Right kidney (tissue), 1 donor: ENCODE measurements around the gene ZFYVE21.
"Not testable (repeated sequence)": the region's sequence is repeated elsewhere in the genome, so short reads cannot be mapped to it uniquely, and the experiment has no call there.

Source experiments
- DNase-seq: peaks from one replicate; pipeline ENCODE4 v3.0.0-alpha.2; 2016

Gene ZFYVE21

DNA sequence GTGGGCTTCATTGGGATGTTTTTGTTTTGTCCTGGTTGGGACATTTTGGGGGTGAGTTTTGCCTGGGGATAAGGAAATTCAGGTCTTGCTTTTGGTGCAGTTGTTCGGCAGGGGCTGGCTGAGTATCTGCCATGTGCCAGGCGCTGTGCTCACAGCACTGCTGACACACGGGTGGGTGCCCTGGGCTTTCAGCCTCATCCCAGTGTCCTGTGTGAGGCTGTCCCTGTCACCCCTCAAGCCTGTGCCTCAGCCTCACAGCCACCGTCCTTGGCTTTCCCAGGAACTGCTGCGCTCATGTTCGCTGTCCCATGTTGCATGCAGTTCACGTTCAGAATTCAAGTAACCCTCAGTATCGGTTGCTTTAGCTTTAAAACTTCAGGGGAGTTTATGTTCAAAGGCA is 25.3 kb upstream of the ZFYVE21 start:
- DNase-seq, result no peak

- DNase-seq, result not testable (repeated sequence)
Observed at GRCh38 chr14:103691655-103692054, 24.0 kb upstream of the ZFYVE21 start.

DNA sequence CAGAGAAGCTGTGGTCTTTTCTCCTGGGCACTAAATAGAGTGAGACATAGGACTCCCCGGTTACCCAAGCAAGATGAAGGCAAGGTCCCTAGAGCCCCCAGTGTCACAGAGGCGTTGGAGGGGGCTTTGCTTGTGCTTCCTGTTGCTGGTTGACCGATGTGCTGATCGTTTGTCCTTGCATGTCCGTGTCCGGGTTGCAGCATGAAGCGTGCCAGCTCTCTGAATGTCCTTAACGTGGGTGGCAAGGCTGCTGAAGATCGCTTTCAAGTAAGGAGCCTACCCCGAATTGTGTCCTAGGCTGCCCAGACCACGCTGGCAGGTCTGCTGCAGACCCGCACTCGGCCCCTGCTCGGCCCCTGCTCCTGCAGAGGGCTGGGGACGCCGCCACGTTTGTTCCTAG is 23.5 kb upstream of the ZFYVE21 start:
- no peak for DNase-seq

DNA sequence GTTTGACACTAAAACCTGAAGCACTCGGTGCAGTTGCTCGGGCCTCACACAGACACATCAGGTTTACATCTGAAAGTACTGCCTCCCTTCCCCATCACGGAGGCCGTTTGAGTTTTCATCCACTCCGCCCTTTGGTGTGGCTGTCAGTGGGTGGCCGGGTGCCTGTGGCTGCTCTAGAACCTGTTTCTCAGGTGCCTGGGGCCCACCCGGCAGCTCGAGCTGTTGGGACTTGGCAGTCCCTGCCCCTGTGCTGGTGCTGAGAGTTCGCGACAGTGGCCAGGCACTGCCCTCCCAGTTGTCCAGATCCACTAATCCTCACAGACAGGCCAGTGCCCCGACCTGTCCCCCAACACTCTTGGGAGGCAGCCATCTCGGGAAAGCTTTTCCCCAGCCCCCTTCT is 22.7 kb upstream of the ZFYVE21 start:
- no peak for DNase-seq

DNA sequence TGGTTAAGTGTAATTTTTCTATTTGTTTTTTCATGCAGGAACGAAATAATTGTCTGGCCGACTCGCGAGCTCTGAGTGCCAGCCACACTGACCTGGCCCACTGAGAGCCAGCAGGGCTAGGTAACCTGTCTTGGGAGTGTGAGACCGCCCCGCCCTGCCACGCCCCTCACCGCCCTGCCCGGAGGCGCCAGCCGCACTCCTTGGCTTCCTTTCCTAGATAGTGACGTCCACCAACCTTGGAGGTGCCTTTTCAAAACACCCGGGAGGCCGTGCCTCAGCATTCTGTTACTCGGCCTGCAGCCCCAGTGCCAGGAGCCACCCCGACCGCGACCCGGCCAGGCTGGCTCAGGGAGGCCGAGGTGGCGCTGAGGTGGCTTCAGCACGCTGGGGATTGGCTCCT is 22.1 kb upstream of the ZFYVE21 start:
- DNase-seq, result no peak

- DNase-seq, result no peak
Observed at GRCh38 chr14:103694572-103695026, 21.0 kb upstream of the ZFYVE21 start.

- DNase-seq, result no peak
Observed at GRCh38 chr14:103695296-103696069, 20.1 kb upstream of the ZFYVE21 start.

- DNase-seq, result no peak
Observed at GRCh38 chr14:103696070-103696402, 19.6 kb upstream of the ZFYVE21 start.

DNA sequence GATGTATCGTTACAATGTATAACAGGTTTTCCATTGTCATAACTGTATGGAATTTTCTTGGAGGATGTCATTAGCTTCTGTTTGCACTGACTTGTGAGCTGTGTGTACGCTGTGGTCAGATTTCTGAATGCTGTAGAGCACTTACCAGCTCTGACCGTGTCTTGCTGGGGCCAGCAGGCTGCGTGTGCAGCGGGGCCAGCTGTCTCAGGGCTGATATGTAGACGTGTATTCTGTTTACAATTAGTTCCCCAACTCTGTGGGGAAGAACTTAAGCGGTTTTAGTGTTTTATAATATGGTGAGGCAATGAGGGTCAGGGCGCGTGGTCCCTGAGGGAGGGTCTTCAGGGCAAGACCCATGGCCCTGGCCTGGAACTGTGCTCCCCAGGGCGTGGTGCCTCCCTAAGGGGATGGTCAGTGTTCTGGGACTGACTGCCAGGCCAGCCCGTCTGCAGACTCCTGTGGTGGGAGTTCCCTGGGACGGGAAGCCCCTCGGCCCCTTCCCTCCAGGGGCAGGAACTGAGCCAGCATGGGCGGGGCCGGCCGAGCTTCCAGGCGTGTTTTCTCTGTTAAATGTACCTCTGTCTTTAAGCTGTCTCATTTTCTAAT is 19.0 kb upstream of the ZFYVE21 start:
- no peak for DNase-seq

DNA sequence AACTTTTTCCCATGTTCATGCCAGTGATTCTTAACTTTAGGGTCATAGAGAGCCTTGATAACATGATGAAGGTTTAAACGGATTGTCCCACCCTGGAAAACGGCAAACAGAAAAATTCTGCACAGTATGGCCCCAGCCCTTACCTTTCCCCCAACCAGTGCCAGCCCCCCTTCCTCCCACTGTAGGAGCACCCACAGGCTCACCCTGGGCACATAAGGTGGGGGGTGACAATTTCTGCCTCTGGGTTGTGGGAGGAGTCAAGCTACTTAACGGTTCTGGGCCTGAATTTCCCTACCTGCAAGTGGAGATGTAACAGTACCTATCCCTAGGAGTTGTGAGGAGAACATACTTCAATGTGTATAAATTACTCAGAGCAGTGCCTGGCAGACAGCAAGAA is 18.4 kb upstream of the ZFYVE21 start:
- DNase-seq, result no peak

GRCh38 chr14:103697603-103698379 is 17.8 kb upstream of the ZFYVE21 start:
- DNase-seq, result no peak

DNA sequence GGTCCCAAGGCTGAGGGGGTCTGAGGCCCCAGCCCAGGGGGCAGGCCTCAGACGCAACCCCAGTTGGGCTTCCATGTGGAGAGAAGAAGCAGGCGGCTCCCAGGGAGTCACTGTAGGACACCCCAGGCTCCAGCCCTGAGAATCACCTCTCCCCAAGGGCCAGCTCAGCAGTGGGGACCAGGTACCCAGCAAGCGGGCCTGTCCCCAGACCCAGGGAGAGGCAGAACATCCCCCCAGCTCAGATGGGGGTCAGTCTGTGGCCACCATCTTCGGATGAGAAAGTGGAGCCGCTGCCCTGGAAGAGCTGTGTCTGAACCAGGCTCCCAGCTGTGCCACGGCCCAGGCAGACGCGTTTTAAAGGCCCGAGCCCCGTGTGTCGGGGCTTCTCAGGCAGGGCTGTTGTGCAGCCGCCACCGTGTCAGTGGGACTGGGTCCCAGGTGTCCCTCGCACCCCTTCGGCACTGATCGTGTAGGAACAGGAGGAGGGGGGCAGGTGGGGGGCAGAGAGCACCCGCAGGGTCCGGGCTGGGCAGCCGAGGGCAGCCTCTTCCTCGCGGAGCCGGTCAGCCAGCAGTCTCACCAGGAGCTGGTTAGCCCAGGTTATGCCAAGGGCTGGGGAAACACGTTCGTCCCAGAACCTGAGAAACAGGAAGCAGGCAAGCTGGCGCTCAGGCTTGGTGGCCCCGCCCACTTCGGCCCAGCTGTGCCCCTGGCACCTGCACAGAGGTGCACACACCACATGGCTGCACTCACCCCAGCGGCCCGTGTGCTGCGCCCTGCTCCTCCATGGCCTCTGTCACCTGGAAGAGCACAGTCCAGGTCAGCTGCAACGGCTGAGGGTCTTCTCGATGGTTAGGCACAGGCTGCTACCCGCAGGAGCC is 17.0 kb upstream of the ZFYVE21 start:
- no peak for DNase-seq

DNA sequence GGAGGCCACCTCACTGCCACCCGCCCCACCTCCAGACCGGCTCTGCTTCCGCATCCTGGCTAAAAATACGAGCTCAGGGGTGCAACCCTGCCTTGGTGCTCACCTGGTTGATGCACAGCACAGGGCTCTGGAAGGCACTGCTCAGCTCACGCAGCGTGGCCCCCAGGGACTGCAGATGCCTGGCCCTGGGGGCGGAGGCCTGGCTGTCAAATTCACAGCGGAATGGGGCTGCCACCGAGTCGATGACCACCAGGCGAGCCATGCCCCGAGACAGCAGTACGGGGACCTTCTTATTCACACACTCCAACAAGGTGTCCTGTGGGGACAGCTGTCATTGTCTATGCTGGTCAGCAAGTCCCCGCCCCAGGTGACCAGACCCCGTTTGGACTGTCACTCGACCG is 16.3 kb upstream of the ZFYVE21 start:
- DNase-seq, result no peak

DNA sequence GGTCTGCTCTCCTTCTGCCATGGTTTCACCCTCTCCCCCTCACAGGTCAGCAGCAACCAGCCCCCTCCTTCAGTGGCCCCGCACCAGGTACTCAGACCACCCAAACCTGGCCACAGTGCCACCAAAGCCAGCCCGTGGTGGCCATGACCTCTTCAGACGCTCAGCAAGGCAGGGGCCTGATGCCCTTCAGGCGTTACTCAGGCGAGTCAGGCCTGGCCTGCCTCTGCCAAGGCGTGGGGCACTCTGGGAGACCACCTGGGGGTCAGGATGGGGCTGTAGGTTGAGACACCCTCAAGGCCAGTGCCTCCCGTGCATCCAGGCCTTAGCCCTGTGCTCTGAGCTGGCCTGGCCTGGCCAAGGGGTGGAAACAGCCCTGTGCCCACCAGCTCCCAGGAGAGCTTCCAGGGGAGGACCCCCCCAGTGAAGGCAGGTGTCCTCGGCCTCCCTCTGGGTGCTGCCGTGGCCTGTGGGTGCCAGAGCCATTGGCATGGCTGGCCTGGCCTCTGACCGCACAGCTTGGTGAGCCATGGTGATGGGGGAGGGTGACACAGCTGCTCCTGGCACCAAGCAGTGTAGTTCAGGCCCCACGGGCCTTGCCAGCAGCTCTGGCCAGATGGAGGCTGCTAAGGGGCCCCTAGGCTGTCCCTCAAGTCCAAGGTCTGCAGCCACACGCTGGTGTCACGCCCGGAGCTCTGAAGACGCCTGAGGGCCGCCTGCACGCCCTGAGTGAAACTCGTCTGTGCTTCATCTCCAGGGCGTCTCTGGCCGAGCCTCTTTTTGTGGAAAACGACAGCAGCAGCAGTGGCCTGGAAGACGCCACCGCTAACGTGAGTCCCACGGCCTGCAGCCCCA is 15.5 kb upstream of the ZFYVE21 start:
- DNase-seq, result no peak

DNA sequence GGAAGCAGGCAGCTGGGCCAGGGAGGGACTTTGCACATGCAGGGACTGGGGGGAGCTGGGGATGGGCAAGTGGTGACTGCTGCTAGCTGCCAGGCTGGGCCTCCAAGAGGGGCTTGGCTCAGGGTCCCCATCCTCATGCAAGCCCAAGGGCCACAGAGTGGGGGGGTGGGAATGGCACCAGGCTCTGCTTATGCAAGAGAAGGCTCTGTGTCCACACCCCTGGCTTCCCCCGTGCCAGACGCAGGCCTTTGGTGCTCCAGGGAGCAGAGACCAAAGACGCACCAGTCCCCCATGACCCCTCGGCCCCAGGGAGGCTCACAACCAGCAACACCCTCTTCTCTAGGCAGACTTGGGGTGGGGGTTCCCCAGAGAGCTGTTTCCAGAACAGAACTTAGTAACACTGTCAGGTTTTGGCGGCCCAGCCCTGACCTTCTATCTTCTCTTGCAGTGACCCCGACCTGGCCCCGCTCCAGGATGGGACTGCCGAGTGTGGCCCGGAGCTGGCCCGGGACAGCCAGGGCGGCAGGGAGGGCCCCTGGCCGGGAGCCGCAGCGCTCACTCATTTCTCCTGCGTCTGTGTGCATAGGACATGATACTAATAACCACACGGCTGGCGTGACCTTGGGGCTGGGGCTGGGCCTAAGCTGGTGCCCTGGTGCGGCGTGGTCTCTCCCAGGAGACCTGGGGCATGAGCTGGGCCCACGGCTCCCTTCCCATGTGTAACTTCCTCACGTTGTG is 14.7 kb upstream of the ZFYVE21 start:
- DNase-seq, result no peak

- DNase-seq, result no peak
Observed at GRCh38 chr14:103702095-103702494, 13.5 kb upstream of the ZFYVE21 start.

- no peak for DNase-seq
Observed at GRCh38 chr14:103702497-103703432, 12.8 kb upstream of the ZFYVE21 start.

DNA sequence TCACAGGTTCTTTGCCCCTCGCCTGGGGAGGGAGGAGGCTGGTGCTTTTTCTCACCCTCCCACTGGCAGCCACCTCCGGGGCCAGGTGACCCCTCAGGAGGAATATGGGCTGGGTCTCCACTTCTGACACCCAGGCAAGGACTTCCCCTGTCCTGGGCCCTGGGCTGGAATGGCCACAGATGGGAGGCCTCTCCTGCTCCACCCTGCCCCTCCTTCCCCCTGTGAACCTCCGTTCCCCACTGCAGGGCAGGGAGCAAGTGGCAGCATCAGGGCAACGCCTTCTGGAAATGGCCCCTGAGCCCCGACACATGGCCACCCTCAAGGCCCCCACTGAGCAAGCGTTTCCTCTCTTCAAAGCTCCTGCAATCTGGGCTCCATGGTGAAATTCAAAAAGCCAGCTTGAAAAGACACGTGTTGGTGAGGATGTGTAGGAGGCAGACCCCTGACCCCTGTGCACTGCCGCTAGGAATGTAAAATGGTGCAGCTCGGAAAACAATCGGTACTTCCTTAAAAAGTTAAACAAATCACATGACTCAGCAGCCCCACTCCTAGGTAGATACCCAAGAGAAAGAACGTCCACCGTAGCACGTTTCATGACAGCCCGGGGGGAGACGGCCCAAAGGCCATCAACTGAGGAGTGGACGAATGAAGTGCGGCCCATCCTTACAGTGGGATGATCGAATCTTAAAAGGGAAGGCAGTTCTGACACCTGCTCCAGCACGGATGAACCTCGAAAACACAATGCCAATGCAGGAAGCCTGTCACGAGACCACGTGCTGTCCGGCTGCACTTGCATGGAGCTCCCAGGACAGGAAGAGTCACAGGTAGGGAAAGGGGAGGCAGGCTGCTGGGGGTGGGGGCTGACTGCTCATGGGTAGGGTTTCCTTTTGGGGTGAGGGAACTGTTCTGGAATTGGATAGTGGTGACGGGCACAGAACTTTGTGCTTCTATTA is 11.9 kb upstream of the ZFYVE21 start:
- DNase-seq, result no peak
